MCF 10A (cell line): ENCODE data around the gene WNT4. TPM values are rescaled to one million over a fixed set of nuclear protein-coding genes. Genes with fewer than 3 reads are reported as not detected.

Experiments
- BruUV-seq: library from RNA; stranded (reverse); fragments of 400-500 nt; replicated peaks from 2 replicates; lab custom pipeline; 2021; lab: Mats Ljungman, UMichigan
- CTCF ChIA-PET: fragments of 300-600 bp; sonication (Branson Sonifier 250); formaldehyde crosslinking; extraction: SDS; loops from one replicate; lab custom pipeline; 2021; ENCODE audit warnings: antibody characterized with exemption, inconsistent platforms; lab: Yijun Ruan, JAX
- POLR2A ChIA-PET: fragments of 300-600, 350-650 bp; sonication (Branson Sonifier 250); formaldehyde crosslinking; extraction: SDS; loops from one replicate; lab custom pipeline; 2020; ENCODE audit warnings: antibody characterized with exemption, inconsistent platforms; lab: Yijun Ruan, JAX
- DNase-seq: peaks from one replicate; pipeline ENCODE4 v3.0.0-alpha.2; 2018; ENCODE audit not compliant: unreplicated experiment
- H3K27ac Mint-ChIP-seq: one replicate; pipeline ENCODE4 v1.8.0; 2022; ENCODE audit warnings: mild to moderate bottlenecking, low read depth, mixed read lengths; ENCODE audit not compliant: unreplicated experiment
- H3K27me3 Mint-ChIP-seq: one replicate; pipeline ENCODE4 v1.8.0; 2022; ENCODE audit warnings: mixed read lengths; ENCODE audit not compliant: insufficient read depth, unreplicated experiment
- H3K36me3 Mint-ChIP-seq: one replicate; pipeline ENCODE4 v1.8.0; 2022; ENCODE audit warnings: mild to moderate bottlenecking, moderate library complexity, mixed read lengths; ENCODE audit not compliant: insufficient read depth, unreplicated experiment
- H3K4me1 Mint-ChIP-seq: one replicate; pipeline ENCODE4 v1.8.0; 2022; ENCODE audit warnings: mixed read lengths; ENCODE audit not compliant: insufficient read depth, unreplicated experiment
- H3K4me3 Mint-ChIP-seq: one replicate; pipeline ENCODE4 v1.8.0; 2022; ENCODE audit warnings: mild to moderate bottlenecking, moderate library complexity, mixed read lengths; ENCODE audit not compliant: unreplicated experiment
- H3K9me3 Mint-ChIP-seq: one replicate; pipeline ENCODE4 v1.8.0; 2022; ENCODE audit warnings: mixed read lengths; ENCODE audit not compliant: unreplicated experiment
- CTCF ChIP-seq: fragments of 200-600 bp; IDR thresholded peaks from one replicate; pipeline ENCODE4 v1.8.0; 2022; ENCODE audit warnings: antibody characterized with exemption, mild to moderate bottlenecking; ENCODE audit not compliant: unreplicated experiment
- intact Hi-C: fragments of 100-400 bp; cut with micrococcal nuclease; formaldehyde crosslinking; loops from 2 replicates; pipeline ENCODE4 v1.14.1; 2022
- total RNA-seq: library from RNA; stranded (reverse); gene quantifications from 2 replicates; pipeline ENCODE4 v1.2.3, GENCODE V29; 2022

WNT4 gene
- total RNA-seq, 1 experiment from 2014 or later, result not detected

DNA sequence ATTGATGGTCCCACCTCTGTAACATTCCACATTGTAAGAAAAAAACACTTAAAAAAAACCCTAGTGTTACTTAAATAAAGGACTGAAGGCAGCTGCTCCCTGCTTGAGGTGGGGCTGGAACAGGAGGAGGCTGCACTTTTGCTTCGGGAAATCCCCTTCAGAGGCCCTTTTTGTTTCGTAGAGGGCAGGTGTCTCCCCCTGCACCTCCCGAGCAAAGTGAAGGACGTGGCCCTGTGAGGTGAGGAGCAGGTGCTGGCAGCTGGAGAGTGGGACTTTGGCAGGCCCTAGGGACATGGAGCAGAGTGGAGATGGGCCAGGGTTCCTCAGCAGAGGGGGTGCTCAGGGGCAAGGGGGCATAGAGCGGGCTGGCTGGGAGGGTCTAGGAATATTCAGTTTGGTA, 33.4 kb upstream of the WNT4 start:
- CTCF ChIA-PET, result interaction anchor here (0.5 to 0.6 kb wide), 2 partner anchors 44 to 466 kb away, joined by 3 read pairs; no protein-coding TSS in a partner anchor
- Mint-ChIP-seq H3K27me3 (peaks cover 3% of the 10 kb centered on the region), H3K9me3 (no peaks in the 10 kb centered on the region), H3K4me1 (peaks cover 4% of the 10 kb centered on the region), H3K27ac (no peak overlapping the region), H3K4me3 (no peak overlapping the region), H3K36me3 (no peaks in the 10 kb centered on the region)
- TF ChIP-seq CTCF, result no peak
- no peak for DNase-seq
- intact Hi-C loops, result no loop called here
- no TSS peak for BruUV-seq
- POLR2A ChIA-PET, result no interaction called here

GRCh38 chr1:22174446-22175220, 31.7 kb upstream of the WNT4 start:
- ChIA-PET CTCF (interaction anchor here (0.7 kb wide), 1 partner anchor 87 kb away, joined by 5 read pairs; no protein-coding TSS in a partner anchor), POLR2A (no interaction called here)
- H3K27ac Mint-ChIP-seq, result no peak overlapping the region
- H3K4me3 Mint-ChIP-seq, result no peak overlapping the region
- TF ChIP-seq CTCF, result no peak
- H3K4me1 Mint-ChIP-seq, result peaks cover 4% of the 10 kb centered on the region
- no peaks in the 10 kb centered on the region for H3K27me3 Mint-ChIP-seq
- DNase-seq, result no peak
- H3K9me3 Mint-ChIP-seq, result no peaks in the 10 kb centered on the region
- intact Hi-C loops, result no loop called here
- BruUV-seq, result no TSS peak
- H3K36me3 Mint-ChIP-seq, result no peaks in the 10 kb centered on the region

DNA sequence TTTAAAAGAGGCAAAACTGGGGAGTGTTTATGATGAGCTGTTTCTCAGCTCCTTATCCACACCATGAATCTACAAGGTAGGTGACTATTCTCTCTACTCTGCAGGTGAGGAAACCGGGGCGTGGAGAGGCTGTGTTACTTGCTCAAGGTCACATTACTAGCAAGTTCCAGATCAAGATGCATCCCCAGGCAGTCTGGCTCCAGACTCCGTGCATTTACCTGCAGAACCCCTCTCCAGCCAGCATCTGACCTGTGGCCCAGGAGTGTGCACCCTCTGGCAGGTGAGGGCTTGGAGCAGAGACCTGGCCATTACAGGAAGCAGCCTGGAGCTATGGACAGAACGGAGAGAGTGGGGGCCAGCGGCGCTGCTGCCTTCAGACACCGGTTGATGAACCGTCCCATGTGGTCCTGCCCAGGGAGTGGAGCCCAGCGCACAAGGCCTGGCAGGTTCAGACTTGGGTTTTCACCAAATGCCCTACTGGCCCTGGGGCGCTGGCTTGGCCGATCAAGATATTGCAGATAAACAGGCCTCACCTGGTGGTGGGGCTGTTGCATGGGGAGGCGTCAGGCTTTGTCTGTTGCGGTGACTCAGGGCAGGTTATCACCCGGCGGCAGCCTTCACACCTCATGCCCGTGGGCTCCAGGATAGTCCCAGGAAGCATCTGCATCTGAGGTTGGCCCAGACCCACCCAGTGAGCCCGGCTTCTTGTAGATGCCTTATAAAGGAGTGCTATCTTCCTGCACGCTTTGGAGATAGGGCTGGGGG, 29.2 kb upstream of the WNT4 start:
- intact Hi-C loops, result no loop called here
- ChIA-PET POLR2A (no interaction called here), CTCF (interaction anchor here (0.6 to 1.0 kb wide), 3 partner anchors 37 to 876 kb away, joined by 3 to 4 read pairs (median 4); no protein-coding TSS in a partner anchor)
- H3K4me3 Mint-ChIP-seq, result no peak overlapping the region
- no peaks in the 10 kb centered on the region for H3K27me3 Mint-ChIP-seq
- H3K36me3 Mint-ChIP-seq, result no peaks in the 10 kb centered on the region
- BruUV-seq, result no TSS peak
- H3K27ac Mint-ChIP-seq, result no peak overlapping the region
- no peaks in the 10 kb centered on the region for H3K9me3 Mint-ChIP-seq
- no peak for TF ChIP-seq CTCF
- peak; percentile 45 for DNase-seq
- no peaks in the 10 kb centered on the region for H3K4me1 Mint-ChIP-seq

DNA sequence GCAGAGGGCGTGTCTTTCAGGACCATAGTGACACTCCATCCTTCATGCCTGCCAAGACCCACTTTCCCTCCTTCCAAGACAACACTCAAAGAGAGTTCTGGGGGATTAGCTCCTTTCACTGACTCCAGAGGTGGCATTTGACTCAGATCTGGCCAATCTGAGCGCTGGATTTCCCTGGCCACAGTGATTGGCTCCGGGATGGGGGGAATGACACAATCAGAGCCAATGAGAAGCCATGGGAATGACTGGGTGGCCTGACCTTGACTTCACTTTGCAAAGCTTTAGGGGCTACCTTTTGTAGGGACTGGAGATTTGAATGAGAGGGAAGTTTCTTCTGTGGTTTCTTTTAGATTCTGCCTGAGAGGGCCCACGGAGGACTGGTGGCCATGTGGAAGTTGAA, 26.9 kb upstream of the WNT4 start:
- H3K4me3 Mint-ChIP-seq, result no peak overlapping the region

More for the DNA sequence above, 26.9 kb upstream of the WNT4 start:
- CTCF ChIA-PET, result no interaction called here
- H3K4me1 Mint-ChIP-seq, result no peaks in the 10 kb centered on the region
- H3K27ac Mint-ChIP-seq, result no peak overlapping the region
- BruUV-seq, result no TSS peak
- H3K9me3 Mint-ChIP-seq, result no peaks in the 10 kb centered on the region
- H3K36me3 Mint-ChIP-seq, result no peaks in the 10 kb centered on the region
- H3K27me3 Mint-ChIP-seq, result no peaks in the 10 kb centered on the region
- TF ChIP-seq CTCF, result no peak
- intact Hi-C loops, result no loop called here
- DNase-seq, result no peak
- POLR2A ChIA-PET, result interaction anchor here (0.5 to 0.6 kb wide), 2 partner anchors 16 to 76 kb away, joined by 3 read pairs; no protein-coding TSS in a partner anchor
